ENCODE data around the gene PRELID3B. TPM values are rescaled to one million over a fixed set of nuclear protein-coding genes. Genes with fewer than 3 reads are reported as not detected.

The PRELID3B gene
- total RNA-seq, 2 donors from 2014 or later: 20.8 to 29.3 TPM

GRCh38 chr20:59018817-59019216 is 23.8 kb downstream of the PRELID3B start:
- intact Hi-C loops (cut with DNase I): no loop called here
- Histone ChIP-seq H3K27me3 (no peaks in the 10 kb centered on the region), H3K4me3 (no peak overlapping the region), H3K9me3 (no peaks in the 10 kb centered on the region), H3K27ac (no peak overlapping the region), H3K36me3 (replicated peaks in 1 of 2; ENCODE audit: insufficient read depth in 1 of 2, low read depth in 2 of 2) (no peaks in the 10 kb centered on the region), H3K4me1 (no peaks in the 10 kb centered on the region)
- no peak for DNase-seq
- TF ChIP-seq POLR2A (IDR thresholded peaks at IDR 0.05) (no peak), CTCF (IDR thresholded peaks at IDR 0.05) (no peak)
- ATAC-seq: no peak
- 93 to 94% methylated on average over 10 of the region's 10 CpGs for WGBS, 2 donors

- Histone ChIP-seq H3K27me3 (no peaks in the 10 kb centered on the region), H3K36me3 (replicated peaks in 1 of 2; ENCODE audit: insufficient read depth in 1 of 2, low read depth in 2 of 2) (no peaks in the 10 kb centered on the region), H3K4me1 (no peaks in the 10 kb centered on the region), H3K9me3 (no peaks in the 10 kb centered on the region), H3K27ac (peak overlapping the region in 1 of 4 donors; percentile 4), H3K4me3 (no peak overlapping the region)
- WGBS, 2 donors: 90 to 92% methylated on average over 12 to 16 of the region's 16 CpGs
- no peak for DNase-seq
- intact Hi-C loops (cut with DNase I): no loop called here
- ATAC-seq: no peak
- TF ChIP-seq POLR2A (IDR thresholded peaks at IDR 0.05): no peak
- no peak for TF ChIP-seq CTCF (IDR thresholded peaks at IDR 0.05)
Observed at GRCh38 chr20:59017493-59018231, 24.9 kb downstream of the PRELID3B start.

- TF ChIP-seq CTCF (IDR thresholded peaks at IDR 0.05): no peak
- no peak for TF ChIP-seq POLR2A (IDR thresholded peaks at IDR 0.05)
- Histone ChIP-seq H3K27ac (peak overlapping the region in 1 of 4 donors; percentile 4), H3K4me1 (no peaks in the 10 kb centered on the region), H3K9me3 (no peaks in the 10 kb centered on the region), H3K4me3 (no peak overlapping the region), H3K27me3 (no peaks in the 10 kb centered on the region), H3K36me3 (replicated peaks in 1 of 2; ENCODE audit: insufficient read depth in 1 of 2, low read depth in 2 of 2) (no peaks in the 10 kb centered on the region)
- DNase-seq: no peak
- intact Hi-C loops (cut with DNase I): no loop called here
- ATAC-seq: no peak
- WGBS, 2 donors: 12 to 15% methylated on average over 4 of the region's 4 CpGs
Observed at GRCh38 chr20:59016795-59017492, 25.6 kb downstream of the PRELID3B start.

- DNase-seq: peak in 1 of 4 donors; percentile 29
- WGBS, 2 donors: 71 to 86% methylated on average over 12 to 16 of the region's 16 CpGs
- Histone ChIP-seq H3K27ac (peak overlapping the region in 1 of 4 donors; percentile 33), H3K4me3 (no peak overlapping the region), H3K36me3 (replicated peaks in 1 of 2; ENCODE audit: insufficient read depth in 1 of 2, low read depth in 2 of 2) (no peaks in the 10 kb centered on the region), H3K27me3 (no peaks in the 10 kb centered on the region), H3K4me1 (peaks cover 4% of the 10 kb centered on the region), H3K9me3 (no peaks in the 10 kb centered on the region)
- no peak for ATAC-seq
- no peak for TF ChIP-seq CTCF (IDR thresholded peaks at IDR 0.05)
- TF ChIP-seq POLR2A (IDR thresholded peaks at IDR 0.05): no peak
- intact Hi-C loops (cut with DNase I): no loop called here
Observed at GRCh38 chr20:59015812-59016711, 26.5 kb downstream of the PRELID3B start.
